ENCODE measurements around the gene ADAMTSL4.

ADAMTSL4 gene

GRCh38 chr1:150512846-150513245, 36.4 kb upstream of the ADAMTSL4 start:
- no peak for TF ChIP-seq CTCF (IDR thresholded peaks at IDR 0.05; ENCODE audit: low read depth, low read length, missing control alignments)
- DNase-seq (ENCODE audit: low read depth), result no peak
- H3K4me3 ChIP-seq (ENCODE audit: low read depth, low read length), result no peak overlapping the region
- in situ Hi-C loops (cut with HindIII; ENCODE audit: low sequenced_read_pairs), result no loop called here

- DNase-seq (ENCODE audit: low read depth), result no peak
- in situ Hi-C loops (cut with HindIII; ENCODE audit: low sequenced_read_pairs), result no loop called here
- no peak for TF ChIP-seq CTCF (IDR thresholded peaks at IDR 0.05; ENCODE audit: low read depth, low read length, missing control alignments)
- no peak overlapping the region for H3K4me3 ChIP-seq (ENCODE audit: low read depth, low read length)
Measured at GRCh38 chr1:150513351-150513791, 35.8 kb upstream of the ADAMTSL4 start.

- no peak for TF ChIP-seq CTCF (IDR thresholded peaks at IDR 0.05; ENCODE audit: low read depth, low read length, missing control alignments)
- no peak for DNase-seq (ENCODE audit: low read depth)
- in situ Hi-C loops (cut with HindIII; ENCODE audit: low sequenced_read_pairs), result no loop called here
- H3K4me3 ChIP-seq (ENCODE audit: low read depth, low read length), result no peak overlapping the region
Measured at GRCh38 chr1:150514260-150514659, 34.9 kb upstream of the ADAMTSL4 start.

- DNase-seq (ENCODE audit: low read depth), result no peak
- no peak for TF ChIP-seq CTCF (IDR thresholded peaks at IDR 0.05; ENCODE audit: low read depth, low read length, missing control alignments)
- in situ Hi-C loops (cut with HindIII; ENCODE audit: low sequenced_read_pairs), result no loop called here
- peak overlapping the region; percentile 57 for H3K4me3 ChIP-seq (ENCODE audit: low read depth, low read length)
Measured at GRCh38 chr1:150514913-150515327, 34.3 kb upstream of the ADAMTSL4 start.

- in situ Hi-C loops (cut with HindIII; ENCODE audit: low sequenced_read_pairs), result no loop called here
- no peak for TF ChIP-seq CTCF (IDR thresholded peaks at IDR 0.05; ENCODE audit: low read depth, low read length, missing control alignments)
- peak within 1 kb of the TSS; percentile 57 for H3K4me3 ChIP-seq (ENCODE audit: low read depth, low read length)
- DNase-seq (ENCODE audit: low read depth), result peak; percentile 84
Measured at GRCh38 chr1:150515328-150516049, 33.7 kb upstream of the ADAMTSL4 start, which contains the start of gene FALEC. TSS of gene FALEC (plus strand) at chr1:150515752.

GRCh38 chr1:150516050-150516591, 33.1 kb upstream of the ADAMTSL4 start:
- in situ Hi-C loops (cut with HindIII; ENCODE audit: low sequenced_read_pairs), result no loop called here
- TF ChIP-seq CTCF (IDR thresholded peaks at IDR 0.05; ENCODE audit: low read depth, low read length, missing control alignments), result no peak
- H3K4me3 ChIP-seq (ENCODE audit: low read depth, low read length), result peak overlapping the region; percentile 57
- DNase-seq (ENCODE audit: low read depth), result no peak

All from astrocyte of the cerebellum (primary cell).